Endothelial cell of umbilical vein (primary cell): Measurements from ENCODE around the gene ACE. TPM values are rescaled to one million over a fixed set of nuclear protein-coding genes. Genes with fewer than 3 reads are reported as not detected.

Experiments
- BruUV-seq: library from RNA; stranded (reverse); fragments of 400-500 nt; replicated peaks from 2 replicates; lab custom pipeline; 2021; lab: Mats Ljungman, UMichigan
- CTCF ChIA-PET: fragments of 300-600, 350-600 bp; sonication (Branson Sonifier 250); formaldehyde crosslinking; loops from one replicate; lab custom pipeline; 2021; ENCODE audit warnings: antibody characterized with exemption, inconsistent platforms; lab: Charles Lee
- POLR2A ChIA-PET: fragments of 300-600, 350-600 bp; sonication (Branson Sonifier 250); formaldehyde crosslinking; loops from one replicate; lab custom pipeline; 2021; ENCODE audit warnings: antibody characterized with exemption, inconsistent platforms; lab: Charles Lee
- DNase-seq: peaks from one replicate; pipeline ENCODE4 v3.0.0-alpha.2; 2011; ENCODE audit warnings: low read depth, low spot score
- FAIRE-seq: peaks from 2 replicates; lab custom pipeline; 2011; peaks lifted over from hg19 to GRCh38; lab: Jason Lieb, UNC
- H2AFZ ChIP-seq: 2 replicates; pipeline ENCODE4 v1.6.0; 2012; ENCODE audit warnings: low read depth, low read length, control low read depth, inconsistent platforms
- H3K27ac ChIP-seq: 2 replicates; pipeline ENCODE4 v1.5.1; 2011; ENCODE audit warnings: low read depth, mild to moderate bottlenecking, control low read depth, low read length, moderate library complexity; ENCODE audit not compliant: insufficient read depth
- H3K27me3 ChIP-seq, 2 experiments: 2 replicates each; pipeline versions ENCODE4 v1.6.0 to v1.6.1; 2011; ENCODE audit warnings: low read length in 2 of 2, mixed read lengths in 1 of 2; ENCODE audit not compliant: control insufficient read depth in 2 of 2, insufficient read depth in 2 of 2
- H3K36me3 ChIP-seq, 2 experiments: 2 replicates in 1 of 2; 3 replicates in 1 of 2; pipeline ENCODE4 v1.5.1; 2011; ENCODE audit warnings: low read length in 2 of 2, mild to moderate bottlenecking in 1 of 2, moderate library complexity in 1 of 2; ENCODE audit not compliant: control insufficient read depth in 2 of 2, insufficient read depth in 2 of 2; ENCODE audit errors: extremely low read depth in 1 of 2
- H3K4me1 ChIP-seq: 3 replicates; pipeline ENCODE4 v1.5.1; 2011; ENCODE audit warnings: mild to moderate bottlenecking, low read length; ENCODE audit not compliant: control insufficient read depth, insufficient read depth; ENCODE audit errors: extremely low read depth
- H3K4me2 ChIP-seq: 2 replicates; pipeline ENCODE4 v1.6.1; 2011; ENCODE audit warnings: low read length, control low read depth, mixed read lengths; ENCODE audit not compliant: insufficient read depth
- H3K4me3 ChIP-seq, 3 experiments: fragments of 200-600 bp in 1 of 3; sonication (generic), shearing (Covaris generic) in 1 of 3; replicated peaks in 1 of 3; 2 replicates each; pipeline ENCODE4 v1.5.1; 2011 to 2016; ENCODE audit warnings: control low read depth in 3 of 3, low read length in 3 of 3, mild to moderate bottlenecking in 2 of 3, inconsistent platforms in 1 of 3, low read depth in 1 of 3, moderate library complexity in 1 of 3; ENCODE audit not compliant: insufficient read depth in 1 of 3
- H3K79me2 ChIP-seq: 2 replicates; pipeline ENCODE4 v1.6.0; 2012; ENCODE audit warnings: low read length, inconsistent platforms; ENCODE audit not compliant: control insufficient read depth, insufficient read depth
- H3K9ac ChIP-seq: replicated peaks from 2 replicates; pipeline ENCODE3; 2011; ENCODE audit warnings: low read length, control low read depth; ENCODE audit not compliant: insufficient read depth; ENCODE audit errors: extremely low read depth
- H3K9me1 ChIP-seq: replicated peaks from 3 replicates; pipeline ENCODE4 v1.6.0; 2011; ENCODE audit warnings: mild to moderate bottlenecking, low read length; ENCODE audit not compliant: control insufficient read depth, insufficient read depth; ENCODE audit errors: extremely low read depth
- H3K9me3 ChIP-seq: replicated peaks from 2 replicates; pipeline ENCODE4 v1.5.1; 2012; ENCODE audit warnings: low read length, inconsistent platforms; ENCODE audit not compliant: control insufficient read depth, insufficient read depth
- H4K20me1 ChIP-seq: replicated peaks from 2 replicates; pipeline ENCODE3; 2011; ENCODE audit warnings: mild to moderate bottlenecking, low read length; ENCODE audit not compliant: control insufficient read depth, insufficient read depth; ENCODE audit errors: extremely low read depth
- EZH2 ChIP-seq: IDR thresholded peaks from 2 replicates; pipeline ENCODE4 v1.6.1; 2012; ENCODE audit warnings: borderline replicate concordance, low read depth, mild to moderate bottlenecking, moderate library complexity, low read length, inconsistent platforms; ENCODE audit not compliant: severe bottlenecking
- FOS ChIP-seq: IDR thresholded peaks from 2 replicates; pipeline ENCODE4 v1.6.1; 2011; ENCODE audit warnings: mild to moderate bottlenecking, low read length, moderate library complexity, borderline replicate concordance; ENCODE audit not compliant: insufficient read depth
- GATA2 ChIP-seq: IDR thresholded peaks from 2 replicates; pipeline ENCODE4 v1.7.0; 2011; ENCODE audit warnings: low read depth, mild to moderate bottlenecking, moderate library complexity, mixed read lengths, low read length; ENCODE audit not compliant: insufficient read length, insufficient read depth
- JUN ChIP-seq: IDR thresholded peaks from 2 replicates; pipeline ENCODE4 v1.6.1; 2011; ENCODE audit warnings: borderline replicate concordance, low read depth; ENCODE audit not compliant: insufficient read length, insufficient read depth
- MYC ChIP-seq: IDR thresholded peaks from one replicate; pipeline ENCODE4 v1.6.1; 2011; ENCODE audit warnings: mild to moderate bottlenecking, low read depth, low read length
- POLR2A ChIP-seq: IDR thresholded peaks from 2 replicates; pipeline ENCODE4 v1.6.1; 2012; ENCODE audit warnings: low read depth, mild to moderate bottlenecking, control low read depth, low read length
- dilution Hi-C: fragments of 300-500 bp; cut with MboI; formaldehyde crosslinking; loops from one replicate; pipeline ENCODE4 v1.15.0; 2019; ENCODE audit warnings: low sequenced_read_pairs; ENCODE audit not compliant: extremely low pct_ligation_motif_present
- intact Hi-C: fragments of 100-400 bp; cut with micrococcal nuclease; formaldehyde crosslinking; loops from one replicate; pipeline ENCODE4 v1.10.0; 2022
- polyA plus RNA-seq, 4 experiments: library from polyadenylated mRNA; depleted of rRNA in 3 of 4; stranded (reverse) in 3 of 4; unstranded in 1 of 4; fragments of >200 nt; gene quantifications; 2 replicates each; pipeline versions ENCODE4 v1.2.1 to v1.2.3, GENCODE V29; 2011 to 2012; ENCODE audit warnings: missing spikeins in 1 of 4
- total RNA-seq: library from RNA; stranded (reverse); gene quantifications from 2 replicates; pipeline ENCODE4 v1.2.3, GENCODE V29; 2021
- TF ChIP-seq, protein P1 (sequence below), 2 donors: IDR thresholded peaks; 1 replicate in 1 of 2; 2 replicates in 1 of 2; pipeline ENCODE4 v1.5.1; 2011; ENCODE audit warnings: low read length in 2 of 2, mild to moderate bottlenecking in 2 of 2, moderate library complexity in 2 of 2, control low read depth in 1 of 2, inconsistent platforms in 1 of 2, low read depth in 1 of 2; ENCODE audit not compliant: insufficient read depth in 1 of 2; ENCODE audit errors: extremely low read depth in 1 of 2

The ACE gene
- total and polyA plus RNA-seq, 2 donors (not counting 3 experiments of a cell fraction or from before 2014, with no cell fraction given) = 63.4 to 207 TPM

GRCh38 chr17:63493411-63493810 lies 16.6 kb downstream of the ACE start:
- intact Hi-C loops = no loop called here

More at GRCh38 chr17:63493411-63493810, 16.6 kb downstream of the ACE start:
- TF ChIP-seq EZH2 (no peak), FOS (no peak), POLR2A (no peak), MYC (no peak), JUN (no peak), GATA2 (no peak)
- TF ChIP-seq, protein P1, sequence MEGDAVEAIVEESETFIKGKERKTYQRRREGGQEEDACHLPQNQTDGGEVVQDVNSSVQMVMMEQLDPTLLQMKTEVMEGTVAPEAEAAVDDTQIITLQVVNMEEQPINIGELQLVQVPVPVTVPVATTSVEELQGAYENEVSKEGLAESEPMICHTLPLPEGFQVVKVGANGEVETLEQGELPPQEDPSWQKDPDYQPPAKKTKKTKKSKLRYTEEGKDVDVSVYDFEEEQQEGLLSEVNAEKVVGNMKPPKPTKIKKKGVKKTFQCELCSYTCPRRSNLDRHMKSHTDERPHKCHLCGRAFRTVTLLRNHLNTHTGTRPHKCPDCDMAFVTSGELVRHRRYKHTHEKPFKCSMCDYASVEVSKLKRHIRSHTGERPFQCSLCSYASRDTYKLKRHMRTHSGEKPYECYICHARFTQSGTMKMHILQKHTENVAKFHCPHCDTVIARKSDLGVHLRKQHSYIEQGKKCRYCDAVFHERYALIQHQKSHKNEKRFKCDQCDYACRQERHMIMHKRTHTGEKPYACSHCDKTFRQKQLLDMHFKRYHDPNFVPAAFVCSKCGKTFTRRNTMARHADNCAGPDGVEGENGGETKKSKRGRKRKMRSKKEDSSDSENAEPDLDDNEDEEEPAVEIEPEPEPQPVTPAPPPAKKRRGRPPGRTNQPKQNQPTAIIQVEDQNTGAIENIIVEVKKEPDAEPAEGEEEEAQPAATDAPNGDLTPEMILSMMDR (IDR thresholded peaks at IDR 0.05; ENCODE audit: extremely low read depth in 1 of 2, insufficient read depth in 1 of 2, low read depth in 1 of 2, low read length in 2 of 2) = no peak
- H3K9ac ChIP-seq = no peak overlapping the region
- ChIA-PET CTCF (interaction anchor here (2.4 kb wide), 1 partner anchor 68 kb away, joined by 7 read pairs; no protein-coding TSS in a partner anchor), POLR2A (no interaction called here)
- dilution Hi-C loops = no loop called here
- BruUV-seq = no TSS peak
- no peak overlapping the region for H2AFZ ChIP-seq
- peaks cover 0 to 36% of the 10 kb centered on the region in 2 experiments for H3K36me3 ChIP-seq
- DNase-seq = no peak
- no peaks in the 10 kb centered on the region for H3K27me3 ChIP-seq
- H3K9me1 ChIP-seq = no peaks in the 10 kb centered on the region
- no peak overlapping the region for H3K4me2 ChIP-seq
- H3K4me3 ChIP-seq = no peak overlapping the region
- no peak for FAIRE-seq
- no peaks in the 10 kb centered on the region for H3K9me3 ChIP-seq
- no peaks in the 10 kb centered on the region for H3K79me2 ChIP-seq
- H3K4me1 ChIP-seq = no peaks in the 10 kb centered on the region
- H3K27ac ChIP-seq = no peak overlapping the region
- H4K20me1 ChIP-seq = no peaks in the 10 kb centered on the region
